ENCODE measurements around the gene TAGAP. TPM values are rescaled to one million over a fixed set of nuclear protein-coding genes. Genes with fewer than 3 reads are reported as not detected.

TAGAP gene
- total and polyA plus RNA-seq, 4 donors: 0.56 to 2.0 (median 1.1) TPM

DNA sequence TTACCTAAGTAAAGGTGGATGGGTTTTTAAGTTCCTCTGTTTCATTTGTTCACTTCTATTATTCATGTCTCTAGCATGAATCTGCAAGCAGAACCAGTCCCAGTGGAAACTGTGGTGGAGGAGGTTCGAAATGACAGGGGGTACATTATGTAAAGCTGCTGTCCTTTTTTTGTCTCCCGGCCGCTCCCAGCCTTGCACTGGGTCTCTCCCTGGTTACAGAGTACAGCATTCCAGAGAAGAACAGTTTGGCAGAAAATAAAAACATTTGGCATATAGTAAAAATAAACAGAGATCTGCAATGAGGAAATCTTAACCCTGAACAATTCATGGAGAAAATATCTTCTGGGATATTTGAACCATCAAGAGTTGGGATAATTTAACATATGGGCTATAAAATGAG is 34.6 kb upstream of the TAGAP start:
- no peaks in the 10 kb centered on the region for H3K36me3 ChIP-seq (ENCODE audit: control insufficient read depth in 4 of 4, insufficient read depth in 3 of 4, low read depth in 1 of 4, low read length in 3 of 4)
- H3K9me3 ChIP-seq (ENCODE audit: control insufficient read depth in 4 of 4, low read length in 3 of 4): no peaks in the 10 kb centered on the region
- no peak for DNase-seq (ENCODE audit: low spot score)
- H3K27me3 ChIP-seq (ENCODE audit: control insufficient read depth in 4 of 4, insufficient read depth in 4 of 4, low read length in 3 of 4): peaks cover 0 to 6% (median 1%) of the 10 kb centered on the region in 4 donors
- no peak overlapping the region for H3K4me3 ChIP-seq (ENCODE audit: low read depth in 1 of 3, low read length in 3 of 3)
- TF ChIP-seq JUND (IDR thresholded peaks at IDR 0.05): no peak
- TF ChIP-seq RAD21 (IDR thresholded peaks at IDR 0.05): no peak
- TF ChIP-seq FOXA2 (IDR thresholded peaks at IDR 0.05): no peak
- TF ChIP-seq, protein P1, sequence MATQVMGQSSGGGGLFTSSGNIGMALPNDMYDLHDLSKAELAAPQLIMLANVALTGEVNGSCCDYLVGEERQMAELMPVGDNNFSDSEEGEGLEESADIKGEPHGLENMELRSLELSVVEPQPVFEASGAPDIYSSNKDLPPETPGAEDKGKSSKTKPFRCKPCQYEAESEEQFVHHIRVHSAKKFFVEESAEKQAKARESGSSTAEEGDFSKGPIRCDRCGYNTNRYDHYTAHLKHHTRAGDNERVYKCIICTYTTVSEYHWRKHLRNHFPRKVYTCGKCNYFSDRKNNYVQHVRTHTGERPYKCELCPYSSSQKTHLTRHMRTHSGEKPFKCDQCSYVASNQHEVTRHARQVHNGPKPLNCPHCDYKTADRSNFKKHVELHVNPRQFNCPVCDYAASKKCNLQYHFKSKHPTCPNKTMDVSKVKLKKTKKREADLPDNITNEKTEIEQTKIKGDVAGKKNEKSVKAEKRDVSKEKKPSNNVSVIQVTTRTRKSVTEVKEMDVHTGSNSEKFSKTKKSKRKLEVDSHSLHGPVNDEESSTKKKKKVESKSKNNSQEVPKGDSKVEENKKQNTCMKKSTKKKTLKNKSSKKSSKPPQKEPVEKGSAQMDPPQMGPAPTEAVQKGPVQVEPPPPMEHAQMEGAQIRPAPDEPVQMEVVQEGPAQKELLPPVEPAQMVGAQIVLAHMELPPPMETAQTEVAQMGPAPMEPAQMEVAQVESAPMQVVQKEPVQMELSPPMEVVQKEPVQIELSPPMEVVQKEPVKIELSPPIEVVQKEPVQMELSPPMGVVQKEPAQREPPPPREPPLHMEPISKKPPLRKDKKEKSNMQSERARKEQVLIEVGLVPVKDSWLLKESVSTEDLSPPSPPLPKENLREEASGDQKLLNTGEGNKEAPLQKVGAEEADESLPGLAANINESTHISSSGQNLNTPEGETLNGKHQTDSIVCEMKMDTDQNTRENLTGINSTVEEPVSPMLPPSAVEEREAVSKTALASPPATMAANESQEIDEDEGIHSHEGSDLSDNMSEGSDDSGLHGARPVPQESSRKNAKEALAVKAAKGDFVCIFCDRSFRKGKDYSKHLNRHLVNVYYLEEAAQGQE (IDR thresholded peaks at IDR 0.05): no peak
- TF ChIP-seq, protein P2, sequence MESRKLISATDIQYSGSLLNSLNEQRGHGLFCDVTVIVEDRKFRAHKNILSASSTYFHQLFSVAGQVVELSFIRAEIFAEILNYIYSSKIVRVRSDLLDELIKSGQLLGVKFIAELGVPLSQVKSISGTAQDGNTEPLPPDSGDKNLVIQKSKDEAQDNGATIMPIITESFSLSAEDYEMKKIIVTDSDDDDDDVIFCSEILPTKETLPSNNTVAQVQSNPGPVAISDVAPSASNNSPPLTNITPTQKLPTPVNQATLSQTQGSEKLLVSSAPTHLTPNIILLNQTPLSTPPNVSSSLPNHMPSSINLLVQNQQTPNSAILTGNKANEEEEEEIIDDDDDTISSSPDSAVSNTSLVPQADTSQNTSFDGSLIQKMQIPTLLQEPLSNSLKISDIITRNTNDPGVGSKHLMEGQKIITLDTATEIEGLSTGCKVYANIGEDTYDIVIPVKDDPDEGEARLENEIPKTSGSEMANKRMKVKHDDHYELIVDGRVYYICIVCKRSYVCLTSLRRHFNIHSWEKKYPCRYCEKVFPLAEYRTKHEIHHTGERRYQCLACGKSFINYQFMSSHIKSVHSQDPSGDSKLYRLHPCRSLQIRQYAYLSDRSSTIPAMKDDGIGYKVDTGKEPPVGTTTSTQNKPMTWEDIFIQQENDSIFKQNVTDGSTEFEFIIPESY (IDR thresholded peaks at IDR 0.05): no peak
- TF ChIP-seq, protein P3, sequence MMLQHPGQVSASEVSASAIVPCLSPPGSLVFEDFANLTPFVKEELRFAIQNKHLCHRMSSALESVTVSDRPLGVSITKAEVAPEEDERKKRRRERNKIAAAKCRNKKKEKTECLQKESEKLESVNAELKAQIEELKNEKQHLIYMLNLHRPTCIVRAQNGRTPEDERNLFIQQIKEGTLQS (IDR thresholded peaks at IDR 0.05): no peak
- TF ChIP-seq FOXA1 (IDR thresholded peaks at IDR 0.05): no peak
- TF ChIP-seq, protein P4, sequence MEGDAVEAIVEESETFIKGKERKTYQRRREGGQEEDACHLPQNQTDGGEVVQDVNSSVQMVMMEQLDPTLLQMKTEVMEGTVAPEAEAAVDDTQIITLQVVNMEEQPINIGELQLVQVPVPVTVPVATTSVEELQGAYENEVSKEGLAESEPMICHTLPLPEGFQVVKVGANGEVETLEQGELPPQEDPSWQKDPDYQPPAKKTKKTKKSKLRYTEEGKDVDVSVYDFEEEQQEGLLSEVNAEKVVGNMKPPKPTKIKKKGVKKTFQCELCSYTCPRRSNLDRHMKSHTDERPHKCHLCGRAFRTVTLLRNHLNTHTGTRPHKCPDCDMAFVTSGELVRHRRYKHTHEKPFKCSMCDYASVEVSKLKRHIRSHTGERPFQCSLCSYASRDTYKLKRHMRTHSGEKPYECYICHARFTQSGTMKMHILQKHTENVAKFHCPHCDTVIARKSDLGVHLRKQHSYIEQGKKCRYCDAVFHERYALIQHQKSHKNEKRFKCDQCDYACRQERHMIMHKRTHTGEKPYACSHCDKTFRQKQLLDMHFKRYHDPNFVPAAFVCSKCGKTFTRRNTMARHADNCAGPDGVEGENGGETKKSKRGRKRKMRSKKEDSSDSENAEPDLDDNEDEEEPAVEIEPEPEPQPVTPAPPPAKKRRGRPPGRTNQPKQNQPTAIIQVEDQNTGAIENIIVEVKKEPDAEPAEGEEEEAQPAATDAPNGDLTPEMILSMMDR (IDR thresholded peaks at IDR 0.05; ENCODE audit: low read depth, low read length, missing input control): no peak
- no peak for TF ChIP-seq HNF4A (conservative IDR thresholded peaks at IDR 0.05)
- no peak for TF ChIP-seq GABPA (IDR thresholded peaks at IDR 0.05 in 1 of 2, conservative IDR thresholded peaks at IDR 0.05 in 1 of 2)
- TF ChIP-seq, protein P5, sequence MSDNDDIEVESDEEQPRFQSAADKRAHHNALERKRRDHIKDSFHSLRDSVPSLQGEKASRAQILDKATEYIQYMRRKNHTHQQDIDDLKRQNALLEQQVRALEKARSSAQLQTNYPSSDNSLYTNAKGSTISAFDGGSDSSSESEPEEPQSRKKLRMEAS (IDR thresholded peaks at IDR 0.05): no peak
- no peak for TF ChIP-seq TAF1 (conservative IDR thresholded peaks at IDR 0.05)
- no peak for TF ChIP-seq YY1 (IDR thresholded peaks at IDR 0.05)
- WGBS: 75% methylated on average over 3 of the region's 3 CpGs
- no peak overlapping the region for H3K9ac ChIP-seq (ENCODE audit: low read depth in 1 of 2, low read length in 2 of 2)
- no peak overlapping the region for H3K27ac ChIP-seq (ENCODE audit: low read depth in 1 of 2, low read length in 2 of 2)
- no peaks in the 10 kb centered on the region for H3K4me1 ChIP-seq (ENCODE audit: control insufficient read depth in 4 of 4, insufficient read depth in 4 of 4, low read length in 3 of 4)

DNA sequence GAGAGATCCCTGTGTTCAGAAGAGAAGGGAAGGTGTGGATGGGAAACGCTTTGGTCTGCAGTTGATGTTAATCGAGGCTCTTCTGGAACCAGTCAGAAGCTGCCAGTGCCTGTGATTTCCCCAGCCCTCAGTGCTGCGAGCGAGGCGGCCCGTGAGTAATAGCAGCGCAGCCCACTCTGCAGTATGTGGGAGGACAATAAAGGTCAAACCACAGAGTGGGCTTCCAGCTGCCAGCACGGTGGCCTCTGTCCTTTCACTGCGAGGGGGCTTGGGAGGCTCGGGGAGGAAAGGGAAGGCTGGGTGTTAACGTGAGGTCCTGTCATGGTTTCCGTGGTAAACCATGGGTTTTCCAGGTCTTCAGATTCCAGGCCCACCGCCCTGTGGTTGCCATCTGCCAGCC is 32.3 kb upstream of the TAGAP start:
- H3K4me3 ChIP-seq (ENCODE audit: low read depth in 1 of 3, low read length in 3 of 3): no peak overlapping the region
- 78% methylated on average over 13 of the region's 13 CpGs for WGBS
- peaks cover 0 to 10% (median 1%) of the 10 kb centered on the region in 4 donors for H3K27me3 ChIP-seq (ENCODE audit: control insufficient read depth in 4 of 4, insufficient read depth in 4 of 4, low read length in 3 of 4)
- H3K27ac ChIP-seq (ENCODE audit: low read depth in 1 of 2, low read length in 2 of 2): no peak overlapping the region
- no peak overlapping the region for H3K9ac ChIP-seq (ENCODE audit: low read depth in 1 of 2, low read length in 2 of 2)
- H3K9me3 ChIP-seq (ENCODE audit: control insufficient read depth in 4 of 4, low read length in 3 of 4): no peaks in the 10 kb centered on the region
- H3K4me1 ChIP-seq (ENCODE audit: control insufficient read depth in 4 of 4, insufficient read depth in 4 of 4, low read length in 3 of 4): no peaks in the 10 kb centered on the region
- H3K36me3 ChIP-seq (ENCODE audit: control insufficient read depth in 4 of 4, insufficient read depth in 3 of 4, low read depth in 1 of 4, low read length in 3 of 4): no peaks in the 10 kb centered on the region
- no peak for DNase-seq (ENCODE audit: low spot score)
- TF ChIP-seq, protein P2 (IDR thresholded peaks at IDR 0.05): no peak
- TF ChIP-seq, protein P3 (IDR thresholded peaks at IDR 0.05): no peak
- TF ChIP-seq JUND (IDR thresholded peaks at IDR 0.05) (no peak), FOXA1 (IDR thresholded peaks at IDR 0.05) (no peak), HNF4A (conservative IDR thresholded peaks at IDR 0.05) (no peak), GABPA (IDR thresholded peaks at IDR 0.05 in 1 of 2, conservative IDR thresholded peaks at IDR 0.05 in 1 of 2) (no peak), NR2F2 (IDR thresholded peaks at IDR 0.05) (no peak), EGR1 (IDR thresholded peaks at IDR 0.05; ENCODE audit: low read depth in 2 of 2) (no peak), HNF4G (IDR thresholded peaks at IDR 0.05) (no peak), RXRA (IDR thresholded peaks at IDR 0.05) (no peak), SP1 (IDR thresholded peaks at IDR 0.05) (no peak), TAF1 (conservative IDR thresholded peaks at IDR 0.05) (no peak), RAD21 (IDR thresholded peaks at IDR 0.05) (no peak), FOXA2 (IDR thresholded peaks at IDR 0.05) (no peak)
- TF ChIP-seq, protein P5 (IDR thresholded peaks at IDR 0.05): no peak
- TF ChIP-seq, protein P4 (IDR thresholded peaks at IDR 0.05; ENCODE audit: low read depth, low read length, missing input control): no peak
